Mucosa of descending colon (tissue), 3 donors: ENCODE data around the gene SIAH2. TPM values are rescaled to one million over a fixed set of nuclear protein-coding genes. Genes with fewer than 3 reads are reported as not detected.

Experiments used
- ATAC-seq: fragments of 200-7000 bp; cut with Tn5 transposase; one replicate; pipeline ENCODE4 v1.9.1; 2020; ENCODE audit warnings: mild to moderate bottlenecking, moderate library complexity
- DNase-seq, 3 donors: peaks; one replicate each; pipeline ENCODE4 v3.0.0-alpha.2; 2020
- H3K36me3 ChIP-seq: fragments of 200-600 bp; one replicate; pipeline ENCODE4 v1.8.0; 2021; ENCODE audit warnings: low read depth, mild to moderate bottlenecking
- H3K4me1 ChIP-seq: fragments of 200-600 bp; one replicate; pipeline ENCODE4 v1.8.0; 2021; ENCODE audit warnings: low read depth, mild to moderate bottlenecking
- H3K4me3 ChIP-seq: fragments of 200-600 bp; one replicate; pipeline ENCODE4 v1.8.0; 2021; ENCODE audit warnings: mild to moderate bottlenecking
- H3K9me3 ChIP-seq: fragments of 200-600 bp; one replicate; pipeline ENCODE4 v1.8.0; 2021; ENCODE audit warnings: mild to moderate bottlenecking
- intact Hi-C, 2 donors: fragments of 100-400 bp; cut with DNase I in 1 of 2; cut with micrococcal nuclease in 1 of 2; formaldehyde crosslinking; loops; one replicate each; pipeline versions ENCODE4 v1.11.0 to v1.11.1; 2022; cut with DNase I, micrococcal nuclease
- total RNA-seq, 3 donors: library from RNA; stranded (reverse); fragmentation: NEBNext Ultra II Directional in 2 of 3; extraction: Animal tissue kit (Norgen Biotek cat#: 25700) in 2 of 3; gene quantifications; one replicate each; pipeline versions ENCODE4 v1.2.1 to v1.2.4, GENCODE V29; 2021 to 2023
- TF ChIP-seq, protein P1 (sequence below): fragments of 200-600 bp; IDR thresholded peaks from one replicate; pipeline ENCODE4 v1.8.0; 2022; ENCODE audit warnings: antibody characterized with exemption, mild to moderate bottlenecking
- donor health status: DM: no; HTN: no; CAD: no; lungs with moderate emphysema.
- donor health status: DM: no; HTN: no; CAD: no.
- donor health status: DM: no; HTN: yes; CAD: no.

Gene SIAH2
- total RNA-seq, 3 donors from 2014 or later: 17.2 to 31.8 (median 23.5) TPM

DNA sequence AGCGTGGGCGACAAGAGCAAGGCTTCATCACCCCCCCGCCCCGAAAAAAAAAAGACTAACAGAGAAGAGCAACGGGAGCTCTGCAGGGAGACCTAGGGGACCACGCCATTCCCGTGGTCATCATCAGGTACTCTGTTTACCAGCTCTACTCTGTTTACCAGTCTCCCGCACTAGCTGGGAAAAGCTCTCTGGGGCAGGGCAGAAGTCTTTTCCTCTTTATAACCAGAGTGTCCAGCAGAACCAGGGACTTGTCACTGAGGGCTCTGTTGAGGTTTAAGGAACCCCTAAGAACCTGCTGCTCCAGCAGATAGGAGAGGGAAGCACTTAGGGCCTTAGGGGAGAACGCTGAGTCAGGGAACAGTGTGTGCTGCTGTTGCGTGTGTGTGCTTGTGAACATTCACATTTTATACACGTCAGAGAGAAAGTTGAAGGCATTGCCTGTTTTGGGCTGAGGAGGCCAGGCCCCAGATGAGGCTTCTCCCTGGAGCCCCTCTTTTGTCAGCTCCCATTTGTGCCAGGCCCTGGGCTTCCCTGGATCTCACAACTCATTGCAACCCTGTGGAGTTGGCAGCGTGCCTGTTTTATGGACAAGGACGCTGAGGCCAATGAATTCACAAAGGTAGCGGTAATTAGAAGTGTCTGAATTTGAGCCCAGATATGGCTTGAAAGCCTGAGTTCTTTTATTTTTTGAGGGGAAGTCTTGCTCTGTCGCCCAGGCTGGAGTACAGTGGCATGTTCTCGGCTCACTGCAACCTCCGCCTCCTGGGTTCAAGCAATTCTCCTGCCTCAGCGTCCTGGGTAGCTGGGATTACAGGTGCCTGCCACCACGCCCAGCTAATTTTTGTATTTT, 35.1 kb downstream of the SIAH2 start:
- TF ChIP-seq, protein P1, sequence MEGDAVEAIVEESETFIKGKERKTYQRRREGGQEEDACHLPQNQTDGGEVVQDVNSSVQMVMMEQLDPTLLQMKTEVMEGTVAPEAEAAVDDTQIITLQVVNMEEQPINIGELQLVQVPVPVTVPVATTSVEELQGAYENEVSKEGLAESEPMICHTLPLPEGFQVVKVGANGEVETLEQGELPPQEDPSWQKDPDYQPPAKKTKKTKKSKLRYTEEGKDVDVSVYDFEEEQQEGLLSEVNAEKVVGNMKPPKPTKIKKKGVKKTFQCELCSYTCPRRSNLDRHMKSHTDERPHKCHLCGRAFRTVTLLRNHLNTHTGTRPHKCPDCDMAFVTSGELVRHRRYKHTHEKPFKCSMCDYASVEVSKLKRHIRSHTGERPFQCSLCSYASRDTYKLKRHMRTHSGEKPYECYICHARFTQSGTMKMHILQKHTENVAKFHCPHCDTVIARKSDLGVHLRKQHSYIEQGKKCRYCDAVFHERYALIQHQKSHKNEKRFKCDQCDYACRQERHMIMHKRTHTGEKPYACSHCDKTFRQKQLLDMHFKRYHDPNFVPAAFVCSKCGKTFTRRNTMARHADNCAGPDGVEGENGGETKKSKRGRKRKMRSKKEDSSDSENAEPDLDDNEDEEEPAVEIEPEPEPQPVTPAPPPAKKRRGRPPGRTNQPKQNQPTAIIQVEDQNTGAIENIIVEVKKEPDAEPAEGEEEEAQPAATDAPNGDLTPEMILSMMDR: no peak
- H3K9me3 ChIP-seq: no peaks in the 10 kb centered on the region
- intact Hi-C loops: no loop called here
- no peak overlapping the region for H3K4me3 ChIP-seq
- no peaks in the 10 kb centered on the region for H3K36me3 ChIP-seq
- ATAC-seq (peak; percentile 19), DNase-seq (peak in 1 of 3 donors; percentile 44)
- H3K4me1 ChIP-seq: peaks cover 14% of the 10 kb centered on the region

DNA sequence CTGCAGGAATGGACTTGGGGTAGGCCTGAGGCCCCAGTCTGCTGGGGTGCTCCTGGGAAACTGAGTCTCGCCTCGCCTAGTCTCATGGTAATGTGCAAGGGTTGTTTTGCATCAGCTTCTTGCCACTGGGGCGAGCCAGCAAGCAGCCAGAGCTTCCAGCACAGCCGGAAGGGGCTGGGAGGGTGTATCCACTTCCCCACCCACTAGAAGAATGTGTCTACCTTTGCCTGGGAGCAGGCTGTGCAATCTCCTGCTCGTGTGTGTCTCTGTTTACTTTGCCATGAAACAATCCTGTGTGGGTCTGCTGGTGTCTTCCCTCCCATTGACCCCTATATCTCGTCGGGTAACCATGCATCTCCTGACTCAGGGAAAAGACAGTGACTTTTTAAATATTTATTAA, 37.4 kb downstream of the SIAH2 start:
- peak; percentile 72 to 79 (median 74) for DNase-seq
- Histone ChIP-seq H3K9me3 (no peaks in the 10 kb centered on the region), H3K4me1 (peaks cover 20% of the 10 kb centered on the region), H3K4me3 (no peak overlapping the region), H3K36me3 (no peaks in the 10 kb centered on the region)
- peak; percentile 93 for ATAC-seq
- TF ChIP-seq, protein P1: no peak
- intact Hi-C loops: no loop called here

DNA sequence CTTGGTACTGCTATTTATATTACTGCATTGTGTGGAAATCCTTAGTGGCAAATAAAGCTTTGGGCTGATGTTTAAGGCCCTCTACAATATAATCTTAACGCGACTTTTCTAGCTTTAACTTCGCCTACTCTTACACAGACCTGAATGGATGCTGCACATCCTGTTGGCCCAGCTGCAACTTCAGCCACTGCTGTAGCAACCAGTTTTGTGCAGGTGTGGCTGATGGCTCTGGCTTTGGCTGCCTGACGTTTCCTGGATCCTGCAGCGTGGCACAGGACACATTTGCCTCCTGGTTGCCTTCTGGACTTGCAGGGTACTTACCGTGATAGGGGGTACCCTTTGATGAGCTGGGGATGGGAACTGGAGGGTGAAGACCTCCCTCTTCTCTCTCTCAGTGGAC, 39.0 kb downstream of the SIAH2 start:
- no peak overlapping the region for H3K4me3 ChIP-seq
- peaks cover 20% of the 10 kb centered on the region for H3K4me1 ChIP-seq
- peak; percentile 59 to 69 (median 66) for DNase-seq
- ATAC-seq: peak; percentile 73
- no peaks in the 10 kb centered on the region for H3K36me3 ChIP-seq
- intact Hi-C loops: loop anchor here in 1 of 2 donors (5.0 kb wide), 1 partner anchor 143 kb away; no protein-coding TSS in a partner anchor
- no peaks in the 10 kb centered on the region for H3K9me3 ChIP-seq
- TF ChIP-seq, protein P1: no peak

DNA sequence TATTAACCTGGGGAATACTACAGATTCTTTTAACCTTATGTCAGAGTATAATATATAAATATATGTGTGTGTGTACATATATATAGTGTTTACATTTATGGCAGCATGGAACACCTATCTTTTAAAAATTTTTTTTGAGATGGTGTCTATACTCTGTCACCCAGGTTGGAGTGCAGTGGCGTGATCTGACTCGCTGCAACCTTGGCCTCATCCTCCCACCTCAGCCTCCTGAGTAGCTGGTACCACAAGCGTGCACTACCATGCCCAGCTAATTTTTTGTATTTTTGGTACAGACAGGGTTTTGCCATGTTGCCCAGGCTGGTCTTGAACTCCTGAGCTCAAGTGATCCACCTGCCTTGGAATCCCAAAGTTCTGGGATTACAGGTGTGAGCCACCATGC, 40.7 kb downstream of the SIAH2 start:
- H3K4me3 ChIP-seq: no peak overlapping the region
- H3K4me1 ChIP-seq: peaks cover 20% of the 10 kb centered on the region
- intact Hi-C loops: loop anchor here in 1 of 2 donors (5.0 kb wide), 1 partner anchor 145 kb away; no protein-coding TSS in a partner anchor
- no peak for DNase-seq
- H3K36me3 ChIP-seq: no peaks in the 10 kb centered on the region
- TF ChIP-seq, protein P1: no peak
- no peak for ATAC-seq
- no peaks in the 10 kb centered on the region for H3K9me3 ChIP-seq

DNA sequence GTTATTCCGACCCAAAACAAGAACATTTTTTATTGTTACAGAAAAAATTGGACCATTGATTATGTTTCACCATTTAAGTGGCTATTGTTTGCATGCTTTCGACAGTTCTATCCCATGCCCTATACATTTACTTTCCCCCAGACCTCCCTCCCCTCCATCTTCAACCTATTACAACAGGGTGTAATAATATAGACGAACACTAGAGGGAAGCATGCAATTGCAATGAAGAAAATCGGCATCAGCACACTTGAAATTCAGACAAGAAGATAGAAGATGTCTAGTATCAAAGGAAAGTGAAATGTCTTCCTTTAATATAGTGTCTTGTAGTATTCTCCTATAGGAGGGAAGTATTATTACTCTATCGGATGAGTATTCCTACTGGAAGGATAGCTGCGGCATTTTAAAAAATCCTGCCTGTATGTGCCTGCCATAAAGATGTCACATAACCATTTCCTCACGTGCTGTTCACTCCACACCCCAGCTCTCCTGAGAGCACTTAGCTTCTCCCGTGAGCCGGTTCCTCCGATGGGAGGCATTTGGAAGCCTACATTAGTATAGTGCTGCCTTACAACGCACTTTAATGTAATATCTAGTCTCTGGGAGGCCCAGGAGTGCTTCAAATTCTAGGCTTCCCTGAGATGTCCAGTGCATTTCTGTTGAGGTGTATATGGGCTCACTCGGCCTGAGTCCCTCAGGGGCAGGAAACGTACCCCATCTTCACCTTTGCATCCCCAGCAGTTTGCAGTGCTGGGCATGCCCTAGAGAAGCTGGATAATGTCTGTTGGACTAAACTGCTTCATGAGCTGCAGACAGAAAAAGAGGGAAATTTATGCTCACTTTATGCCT, 41.5 kb downstream of the SIAH2 start:
- intact Hi-C loops: loop anchor here in 1 of 2 donors (5.0 kb wide), 1 partner anchor 146 kb away; no protein-coding TSS in a partner anchor
- DNase-seq: no peak
- H3K4me3 ChIP-seq: no peak overlapping the region

More for the DNA sequence above, 41.5 kb downstream of the SIAH2 start:
- Histone ChIP-seq H3K9me3 (no peaks in the 10 kb centered on the region), H3K4me1 (peaks cover 20% of the 10 kb centered on the region), H3K36me3 (no peaks in the 10 kb centered on the region)
- TF ChIP-seq, protein P1: peak; percentile 60
- peak; percentile 55 for ATAC-seq
